ENCODE data around the gene RPS6KC1. TPM values are rescaled to one million over a fixed set of nuclear protein-coding genes. Genes with fewer than 3 reads are reported as not detected.

Gene RPS6KC1, protein sequence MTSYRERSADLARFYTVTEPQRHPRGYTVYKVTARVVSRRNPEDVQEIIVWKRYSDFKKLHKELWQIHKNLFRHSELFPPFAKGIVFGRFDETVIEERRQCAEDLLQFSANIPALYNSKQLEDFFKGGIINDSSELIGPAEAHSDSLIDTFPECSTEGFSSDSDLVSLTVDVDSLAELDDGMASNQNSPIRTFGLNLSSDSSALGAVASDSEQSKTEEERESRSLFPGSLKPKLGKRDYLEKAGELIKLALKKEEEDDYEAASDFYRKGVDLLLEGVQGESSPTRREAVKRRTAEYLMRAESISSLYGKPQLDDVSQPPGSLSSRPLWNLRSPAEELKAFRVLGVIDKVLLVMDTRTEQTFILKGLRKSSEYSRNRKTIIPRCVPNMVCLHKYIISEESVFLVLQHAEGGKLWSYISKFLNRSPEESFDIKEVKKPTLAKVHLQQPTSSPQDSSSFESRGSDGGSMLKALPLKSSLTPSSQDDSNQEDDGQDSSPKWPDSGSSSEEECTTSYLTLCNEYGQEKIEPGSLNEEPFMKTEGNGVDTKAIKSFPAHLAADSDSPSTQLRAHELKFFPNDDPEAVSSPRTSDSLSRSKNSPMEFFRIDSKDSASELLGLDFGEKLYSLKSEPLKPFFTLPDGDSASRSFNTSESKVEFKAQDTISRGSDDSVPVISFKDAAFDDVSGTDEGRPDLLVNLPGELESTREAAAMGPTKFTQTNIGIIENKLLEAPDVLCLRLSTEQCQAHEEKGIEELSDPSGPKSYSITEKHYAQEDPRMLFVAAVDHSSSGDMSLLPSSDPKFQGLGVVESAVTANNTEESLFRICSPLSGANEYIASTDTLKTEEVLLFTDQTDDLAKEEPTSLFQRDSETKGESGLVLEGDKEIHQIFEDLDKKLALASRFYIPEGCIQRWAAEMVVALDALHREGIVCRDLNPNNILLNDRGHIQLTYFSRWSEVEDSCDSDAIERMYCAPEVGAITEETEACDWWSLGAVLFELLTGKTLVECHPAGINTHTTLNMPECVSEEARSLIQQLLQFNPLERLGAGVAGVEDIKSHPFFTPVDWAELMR
- 27.2 TPM for total RNA-seq (2013)
- polyA plus RNA-seq (10 to 100 TPM in 2 of 3 donors, 1 to 10 TPM in 1; 8.9 to 16.0 (median 11.4) TPM), polyA minus RNA-seq (10.7 and 12.1 TPM in 2 replicates), total RNA-seq (38.9 to 133 (median 61.1) reads per million in 11 experiments)

DNA sequence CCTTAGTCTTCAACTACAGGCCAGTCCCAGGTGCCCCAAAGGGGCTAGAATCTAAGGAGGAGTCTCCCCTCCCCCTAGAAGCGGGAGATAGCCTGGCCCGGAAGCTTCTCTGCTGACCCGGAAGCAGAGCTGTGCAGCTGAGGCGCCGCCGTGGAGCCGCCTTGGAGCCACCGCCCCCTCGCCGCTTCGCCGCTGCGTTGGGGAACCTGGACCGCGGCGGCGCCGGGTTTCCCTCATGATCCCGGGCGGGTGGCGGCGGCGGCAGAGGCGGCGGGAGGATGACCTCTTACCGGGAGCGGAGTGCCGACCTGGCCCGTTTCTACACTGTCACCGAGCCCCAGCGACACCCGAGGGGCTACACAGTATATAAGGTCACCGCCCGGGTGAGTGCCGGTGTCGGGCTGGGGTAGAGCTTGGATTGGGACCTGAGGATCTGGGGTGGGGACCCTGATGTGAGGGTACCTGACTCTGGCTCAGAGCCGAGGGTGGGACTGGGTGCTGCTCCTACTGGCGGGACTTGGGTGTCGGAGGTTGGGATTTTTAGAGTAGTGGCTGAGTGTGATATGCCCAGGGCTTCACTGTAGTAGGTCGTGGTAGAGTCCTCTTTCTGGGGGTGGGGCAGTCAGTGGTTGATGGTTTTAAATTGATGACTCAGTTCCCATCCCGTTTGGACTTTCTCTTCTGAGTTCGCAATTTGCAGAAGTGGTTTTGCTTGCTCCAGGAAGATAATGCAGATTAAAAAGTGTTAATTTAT, at the start of gene RPS6KC1:
Gene RPS6KC1 (plus strand): TSS at position 115 of the 754 bp plus-strand sequence. CDS start 164 bp downstream, at position 279.
- Histone ChIP-seq H3K27me3 (ENCODE audit: control insufficient read depth in 2 of 2, insufficient read depth in 2 of 2, low read length in 2 of 2) (no peaks in the 10 kb centered on the region), H3K79me2 (ENCODE audit: insufficient read depth, low read length) (peaks cover 43% of the 10 kb centered on the region), H4K20me1 (ENCODE audit: insufficient read depth, low read length) (peaks cover 37% of the 10 kb centered on the region), H3K9ac (ENCODE audit: insufficient read depth, low read length, poor library complexity, severe bottlenecking) (peak within 1 kb of the TSS; percentile 78), H3K27ac (ENCODE audit: low read depth in 1 of 2, low read length in 2 of 2) (peak within 1 kb of the TSS; percentile 82 to 97), H2AFZ (ENCODE audit: insufficient read depth, low read depth, low read length, poor library complexity, severe bottlenecking) (peak within 1 kb of the TSS; percentile 94), H3K9me3 (replicated peaks in 1 of 2; ENCODE audit: control insufficient read depth in 1 of 2, insufficient read depth in 1 of 2, low read length in 2 of 2) (no peaks in the 10 kb centered on the region), H3K4me1 (ENCODE audit: control insufficient read depth in 1 of 2, insufficient read depth in 2 of 2, low read length in 2 of 2) (peaks cover 31 to 44% of the 10 kb centered on the region in 2 donors), H3K36me3 (replicated peaks in 1 of 2; ENCODE audit: control insufficient read depth in 1 of 2, insufficient read depth in 2 of 2, low read length in 2 of 2) (no peaks in the 10 kb centered on the region), H3K4me2 (replicated peaks; ENCODE audit: extremely low read depth, low read length, poor library complexity, severe bottlenecking) (peak within 1 kb of the TSS; percentile 80), H3K4me3 (replicated peaks in 1 of 3; ENCODE audit: low read depth in 2 of 3, low read length in 3 of 3) (peak within 1 kb of the TSS; percentile 71 to 99 (median 84))
- Mint-ChIP-seq H3K36me3 (peaks cover 3 to 7% of the 10 kb centered on the region in 2 donors), H3K4me1 (peaks cover 50% of the 10 kb centered on the region), H3K9me3 (peaks cover 0 to 6% (median 0%) of the 10 kb centered on the region in 7 donors), H3K27me3 (ENCODE audit: low read depth in 3 of 3) (peaks cover 0 to 3% (median 0%) of the 10 kb centered on the region in 3 donors), H3K27ac (peak within 1 kb of the TSS; percentile 93 to 99 (median 98)), H3K4me3 (peak within 1 kb of the TSS; percentile 99 to 100)
- intact Hi-C loops (cut with micrococcal nuclease), result loop anchor here in 1 of 2 donors (5.0 kb wide), 1 partner anchor 34 kb away; the partner anchor contains the start of gene ANGEL2
- WGBS (ENCODE audit: insufficient coverage), result under 1% methylated on average over 42 of the region's 42 CpGs
- peak; percentile 75 to 85 (median 81) for DNase-seq
- TF ChIP-seq, protein P1, sequence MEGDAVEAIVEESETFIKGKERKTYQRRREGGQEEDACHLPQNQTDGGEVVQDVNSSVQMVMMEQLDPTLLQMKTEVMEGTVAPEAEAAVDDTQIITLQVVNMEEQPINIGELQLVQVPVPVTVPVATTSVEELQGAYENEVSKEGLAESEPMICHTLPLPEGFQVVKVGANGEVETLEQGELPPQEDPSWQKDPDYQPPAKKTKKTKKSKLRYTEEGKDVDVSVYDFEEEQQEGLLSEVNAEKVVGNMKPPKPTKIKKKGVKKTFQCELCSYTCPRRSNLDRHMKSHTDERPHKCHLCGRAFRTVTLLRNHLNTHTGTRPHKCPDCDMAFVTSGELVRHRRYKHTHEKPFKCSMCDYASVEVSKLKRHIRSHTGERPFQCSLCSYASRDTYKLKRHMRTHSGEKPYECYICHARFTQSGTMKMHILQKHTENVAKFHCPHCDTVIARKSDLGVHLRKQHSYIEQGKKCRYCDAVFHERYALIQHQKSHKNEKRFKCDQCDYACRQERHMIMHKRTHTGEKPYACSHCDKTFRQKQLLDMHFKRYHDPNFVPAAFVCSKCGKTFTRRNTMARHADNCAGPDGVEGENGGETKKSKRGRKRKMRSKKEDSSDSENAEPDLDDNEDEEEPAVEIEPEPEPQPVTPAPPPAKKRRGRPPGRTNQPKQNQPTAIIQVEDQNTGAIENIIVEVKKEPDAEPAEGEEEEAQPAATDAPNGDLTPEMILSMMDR (IDR thresholded peaks at IDR 0.05), result no peak
